HEK293 (cell line): ENCODE data around the gene LOXL4.

Experiments used
- CTCF ChIA-PET: fragments of 350-600 bp; formaldehyde crosslinking; extraction: SDS; loops from one replicate; lab custom pipeline; 2021; ENCODE audit warnings: antibody characterized with exemption; lab: Yijun Ruan, JAX
- POLR2A ChIA-PET: fragments of 300-600 bp; formaldehyde crosslinking; extraction: SDS; loops from one replicate; lab custom pipeline; 2020; ENCODE audit warnings: antibody characterized with exemption, inconsistent platforms; lab: Yijun Ruan, JAX
- H3K27ac ChIP-seq: fragments of 200-500 bp; sonication (Bioruptor generic); 2 replicates; pipeline ENCODE4 v1.5.1; 2014; ENCODE audit warnings: low read depth, low read length, control low read depth, inconsistent platforms; ENCODE audit errors: extremely low read depth
- H3K36me3 ChIP-seq, 2 experiments: fragments of 200-500 bp in 1 of 2; sonication (Bioruptor generic) in 1 of 2; 1 replicate in 1 of 2; 2 replicates in 1 of 2; pipeline ENCODE4 v1.5.1; 2014 to 2017; ENCODE audit warnings: inconsistent platforms in 2 of 2, low read length in 2 of 2; ENCODE audit not compliant: control insufficient read depth in 2 of 2, insufficient read depth in 1 of 2
- H3K4me1 ChIP-seq: fragments of 200-500 bp; sonication (Bioruptor generic); 2 replicates; pipeline ENCODE4 v1.5.1; 2014; ENCODE audit warnings: mild to moderate bottlenecking, low read length, inconsistent platforms; ENCODE audit not compliant: control insufficient read depth, insufficient read depth
- H3K4me3 ChIP-seq: 2 replicates; pipeline ENCODE4 v1.5.1; 2011; ENCODE audit warnings: low read depth, mild to moderate bottlenecking, control low read depth, low read length, moderate library complexity
- H3K9me3 ChIP-seq: fragments of 200-500 bp; sonication (Bioruptor generic); 2 replicates; pipeline ENCODE4 v1.5.1; 2014; ENCODE audit warnings: low read depth, low read length, inconsistent platforms; ENCODE audit not compliant: control insufficient read depth, insufficient read depth
- GLI4 ChIP-seq: fragments of 450-650 bp; formaldehyde crosslinking; IDR thresholded peaks from 2 replicates; pipeline ENCODE4 v1.5.1; 2016; ENCODE audit warnings: missing biosample characterization, missing genetic modification characterization
- YY2 ChIP-seq: fragments of 450-650 bp; formaldehyde crosslinking; IDR thresholded peaks from 2 replicates; pipeline ENCODE4 v1.5.1; 2016; ENCODE audit warnings: missing biosample characterization, missing genetic modification characterization
- ZBTB8A ChIP-seq: fragments of 450-650 bp; formaldehyde crosslinking; IDR thresholded peaks from 2 replicates; pipeline ENCODE4 v1.5.1; 2016; ENCODE audit warnings: missing biosample characterization, missing genetic modification characterization
- ZFHX2 ChIP-seq: fragments of 450-650 bp; formaldehyde crosslinking; conservative IDR thresholded peaks from 2 replicates; pipeline ENCODE4 v1.5.1; 2016; ENCODE audit warnings: missing biosample characterization, missing genetic modification characterization
- ZFP41 ChIP-seq: fragments of 450-650 bp; formaldehyde crosslinking; IDR thresholded peaks from 2 replicates; pipeline ENCODE4 v1.5.1; 2016; ENCODE audit warnings: missing biosample characterization, missing genetic modification characterization, borderline replicate concordance
- ZIC2 ChIP-seq: fragments of 450-650 bp; formaldehyde crosslinking; IDR thresholded peaks from 2 replicates; pipeline ENCODE4 v1.5.1; 2016; ENCODE audit warnings: missing biosample characterization, missing genetic modification characterization
- ZNF10 ChIP-seq: fragments of 450-650 bp; formaldehyde crosslinking; IDR thresholded peaks from 2 replicates; pipeline ENCODE4 v1.5.1; 2017; ENCODE audit warnings: missing biosample characterization, missing genetic modification characterization
- ZNF132 ChIP-seq: fragments of 450-650 bp; formaldehyde crosslinking; IDR thresholded peaks from 2 replicates; pipeline ENCODE4 v1.5.1; 2017; ENCODE audit warnings: missing biosample characterization, missing genetic modification characterization, borderline replicate concordance
- ZNF214 ChIP-seq: fragments of 450-650 bp; formaldehyde crosslinking; IDR thresholded peaks from 2 replicates; pipeline ENCODE4 v1.5.1; 2017; ENCODE audit warnings: missing biosample characterization, mild to moderate bottlenecking, missing genetic modification characterization, borderline replicate concordance
- ZNF23 ChIP-seq: fragments of 450-650 bp; formaldehyde crosslinking; IDR thresholded peaks from 2 replicates; pipeline ENCODE4 v1.5.1; 2016; ENCODE audit warnings: missing biosample characterization, missing genetic modification characterization, borderline replicate concordance
- ZNF394 ChIP-seq: fragments of 450-650 bp; formaldehyde crosslinking; IDR thresholded peaks from 2 replicates; pipeline ENCODE4 v1.5.1; 2016; ENCODE audit warnings: missing biosample characterization, missing genetic modification characterization, mild to moderate bottlenecking, moderate library complexity, borderline replicate concordance
- ZNF658 ChIP-seq: fragments of 450-650 bp; formaldehyde crosslinking; IDR thresholded peaks from 2 replicates; pipeline ENCODE4; 2016; ENCODE audit warnings: missing biosample characterization, missing genetic modification characterization
- ZNF670 ChIP-seq: fragments of 450-650 bp; formaldehyde crosslinking; IDR thresholded peaks from 2 replicates; pipeline ENCODE4 v1.5.1; 2016; ENCODE audit warnings: missing biosample characterization, missing genetic modification characterization, low read depth
- ZSCAN16 ChIP-seq: fragments of 450-650 bp; formaldehyde crosslinking; IDR thresholded peaks from 2 replicates; pipeline ENCODE4 v1.5.1; 2016; ENCODE audit warnings: missing biosample characterization, missing genetic modification characterization
- TF ChIP-seq, protein P1 (sequence below): fragments of 450-650 bp; formaldehyde crosslinking; IDR thresholded peaks from 2 replicates; pipeline ENCODE4 v1.5.1; 2016; ENCODE audit warnings: missing biosample characterization, missing genetic modification characterization
- TF ChIP-seq, protein P2 (sequence below): fragments of 450-650 bp; formaldehyde crosslinking; IDR thresholded peaks from 2 replicates; pipeline ENCODE4 v1.5.1; 2017; ENCODE audit warnings: missing biosample characterization, missing genetic modification characterization

The LOXL4 gene

DNA sequence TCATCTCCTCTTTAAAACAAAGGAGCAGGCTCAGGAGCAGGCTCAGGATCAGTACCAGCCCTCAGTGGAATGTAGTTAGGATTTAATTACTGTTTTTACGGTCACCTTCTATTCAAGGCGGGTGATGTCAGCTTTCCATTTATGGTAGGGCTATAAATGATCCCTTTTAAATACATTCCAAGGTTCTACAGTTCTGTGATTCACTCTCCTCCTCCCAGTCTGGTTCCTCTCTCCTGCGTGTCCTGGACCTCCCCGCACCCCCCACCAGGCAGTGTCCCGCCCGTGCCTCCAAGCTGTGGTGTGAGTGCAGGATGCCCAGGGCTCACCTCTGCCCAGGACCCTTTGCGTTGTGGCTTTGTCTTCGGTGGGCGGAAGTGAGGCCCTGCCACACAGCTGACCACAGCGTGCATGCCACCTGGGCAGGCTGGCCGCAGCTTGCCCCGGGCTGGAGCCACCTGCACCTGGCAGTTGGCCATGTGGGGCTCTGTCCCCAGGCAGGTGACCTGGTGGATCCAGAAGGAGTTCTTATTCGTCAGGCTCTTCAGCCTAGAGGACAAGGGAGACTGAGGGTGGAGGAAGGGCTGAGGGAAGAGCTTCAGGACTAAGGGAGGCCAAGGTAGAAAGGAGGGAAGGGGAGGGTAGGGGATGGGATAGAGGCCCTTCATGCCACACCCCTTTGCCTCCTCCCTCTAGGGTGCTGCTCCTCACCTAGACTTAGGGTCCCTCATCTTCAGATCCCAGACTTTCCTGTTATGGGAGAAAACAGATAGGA lies 9.1 kb downstream of the LOXL4 start (continued):
- TF ChIP-seq ZNF10 (tag by site-specific recombination) (no peak), ZFP41 (tag by site-specific recombination) (no peak), ZFHX2 (tag by site-specific recombination) (no peak), ZSCAN16 (tag by site-specific recombination) (no peak), ZNF670 (tag by site-specific recombination) (no peak), ZNF658 (tag by site-specific recombination) (no peak)

DNA sequence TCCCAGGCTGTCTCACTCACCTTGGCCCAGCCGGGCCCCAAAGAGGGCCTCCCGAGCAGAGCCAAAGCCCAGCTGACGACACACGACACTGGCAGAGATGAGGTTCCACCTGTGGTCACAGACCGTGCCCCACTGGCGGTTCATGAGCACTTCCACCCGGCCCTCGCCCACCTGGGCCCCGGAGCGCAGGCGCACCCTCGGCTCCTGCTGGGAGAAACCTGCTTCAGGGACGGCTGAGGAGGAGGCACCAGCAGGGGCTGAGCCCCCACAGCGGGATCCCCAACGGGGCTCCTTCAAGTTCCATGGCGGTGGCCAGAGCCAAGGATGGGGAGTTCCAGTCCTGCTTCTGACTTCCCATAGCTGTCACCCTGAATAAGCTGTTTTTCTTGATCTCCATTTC lies 10.0 kb downstream of the LOXL4 start:
- H3K4me3 ChIP-seq: no peak overlapping the region
- TF ChIP-seq ZIC2 (tag by site-specific recombination) (peak; percentile 51), GLI4 (tag by site-specific recombination) (no peak)
- no peak overlapping the region for H3K27ac ChIP-seq
- no peaks in the 10 kb centered on the region; the same call in 1 of the 2 replicates for H3K4me1 ChIP-seq
- no peaks in the 10 kb centered on the region for H3K36me3 ChIP-seq
- ChIA-PET CTCF (no interaction called here), POLR2A (no interaction called here)
- no peaks in the 10 kb centered on the region for H3K9me3 ChIP-seq

DNA sequence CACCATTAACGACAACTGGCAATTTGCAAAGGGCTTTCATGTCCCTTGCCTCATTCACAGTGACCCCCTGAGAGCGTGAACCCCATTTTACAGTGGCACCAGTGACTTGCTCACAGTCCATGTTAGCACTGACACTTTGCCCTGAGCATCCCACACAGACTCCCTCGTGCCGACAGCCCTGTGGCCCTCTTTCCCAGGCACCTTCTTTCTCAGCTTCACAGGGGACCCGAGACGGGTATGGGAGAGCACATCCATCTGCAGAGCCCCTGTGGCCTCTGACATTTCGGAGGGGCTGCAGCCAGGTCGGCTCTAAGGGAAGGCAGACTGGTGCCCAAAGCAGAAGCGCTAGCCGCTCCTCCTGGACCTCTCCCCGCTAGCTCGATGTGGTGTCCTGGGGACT lies 10.8 kb downstream of the LOXL4 start:
- Histone ChIP-seq H3K9me3 (no peaks in the 10 kb centered on the region), H3K27ac (no peak overlapping the region), H3K4me1 (no peaks in the 10 kb centered on the region; the same call in 1 of the 2 replicates), H3K4me3 (no peak overlapping the region), H3K36me3 (peaks cover 0 to 2% of the 10 kb centered on the region in 2 experiments; a peak in 1 of 3 replicates)
- ChIA-PET POLR2A (no interaction called here), CTCF (no interaction called here)
- TF ChIP-seq ZNF132 (tag by site-specific recombination): no peak
- TF ChIP-seq, protein P1, sequence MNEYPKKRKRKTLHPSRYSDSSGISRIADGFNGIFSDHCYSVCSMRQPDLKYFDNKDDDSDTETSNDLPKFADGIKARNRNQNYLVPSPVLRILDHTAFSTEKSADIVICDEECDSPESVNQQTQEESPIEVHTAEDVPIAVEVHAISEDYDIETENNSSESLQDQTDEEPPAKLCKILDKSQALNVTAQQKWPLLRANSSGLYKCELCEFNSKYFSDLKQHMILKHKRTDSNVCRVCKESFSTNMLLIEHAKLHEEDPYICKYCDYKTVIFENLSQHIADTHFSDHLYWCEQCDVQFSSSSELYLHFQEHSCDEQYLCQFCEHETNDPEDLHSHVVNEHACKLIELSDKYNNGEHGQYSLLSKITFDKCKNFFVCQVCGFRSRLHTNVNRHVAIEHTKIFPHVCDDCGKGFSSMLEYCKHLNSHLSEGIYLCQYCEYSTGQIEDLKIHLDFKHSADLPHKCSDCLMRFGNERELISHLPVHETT: no peak
- TF ChIP-seq, protein P2, sequence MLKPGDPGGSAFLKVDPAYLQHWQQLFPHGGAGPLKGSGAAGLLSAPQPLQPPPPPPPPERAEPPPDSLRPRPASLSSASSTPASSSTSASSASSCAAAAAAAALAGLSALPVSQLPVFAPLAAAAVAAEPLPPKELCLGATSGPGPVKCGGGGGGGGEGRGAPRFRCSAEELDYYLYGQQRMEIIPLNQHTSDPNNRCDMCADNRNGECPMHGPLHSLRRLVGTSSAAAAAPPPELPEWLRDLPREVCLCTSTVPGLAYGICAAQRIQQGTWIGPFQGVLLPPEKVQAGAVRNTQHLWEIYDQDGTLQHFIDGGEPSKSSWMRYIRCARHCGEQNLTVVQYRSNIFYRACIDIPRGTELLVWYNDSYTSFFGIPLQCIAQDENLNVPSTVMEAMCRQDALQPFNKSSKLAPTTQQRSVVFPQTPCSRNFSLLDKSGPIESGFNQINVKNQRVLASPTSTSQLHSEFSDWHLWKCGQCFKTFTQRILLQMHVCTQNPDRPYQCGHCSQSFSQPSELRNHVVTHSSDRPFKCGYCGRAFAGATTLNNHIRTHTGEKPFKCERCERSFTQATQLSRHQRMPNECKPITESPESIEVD (tag by site-specific recombination): no peak

DNA sequence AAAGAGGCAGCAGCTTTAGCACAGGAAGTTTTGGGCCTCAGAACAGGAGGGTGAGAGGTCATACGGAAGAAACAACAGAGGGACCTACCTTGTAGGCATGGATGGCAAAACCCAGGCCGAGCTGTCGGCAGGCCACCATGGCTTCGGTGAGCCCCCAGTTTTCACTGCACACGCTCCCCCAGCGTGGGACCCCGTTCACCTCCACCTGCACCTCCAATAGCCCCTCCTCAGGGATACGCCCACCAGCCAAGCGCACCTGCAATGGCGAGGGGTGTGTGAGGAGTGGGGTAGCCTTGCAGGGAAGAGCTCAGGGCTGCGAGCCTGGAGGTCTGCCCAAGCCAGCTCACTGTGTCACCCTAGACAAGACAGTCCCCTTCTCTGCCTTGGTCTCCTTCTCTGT lies 11.3 kb downstream of the LOXL4 start:
- Histone ChIP-seq H3K36me3 (peaks cover 0 to 6% of the 10 kb centered on the region in 2 experiments; a peak in 1 of 3 replicates), H3K4me1 (no peaks in the 10 kb centered on the region; the same call in 1 of the 2 replicates), H3K9me3 (no peaks in the 10 kb centered on the region), H3K27ac (no peak overlapping the region), H3K4me3 (no peak overlapping the region)
- ChIA-PET POLR2A (no interaction called here), CTCF (no interaction called here)
- TF ChIP-seq ZNF214 (tag by site-specific recombination) (no peak), ZNF394 (tag by site-specific recombination) (no peak), YY2 (tag by site-specific recombination) (no peak), ZBTB8A (tag by site-specific recombination) (no peak), ZIC2 (tag by site-specific recombination) (no peak), ZNF23 (no peak)
- TF ChIP-seq, all 188 proteins: peak for 0
